Liver (tissue), 3 donors: ENCODE measurements around the gene PDCD1.
"Not testable (repeated sequence)": the region's sequence is repeated elsewhere in the genome, so short reads cannot be mapped to it uniquely, and the experiment has no call there.

ENCODE experiments used
- EGR1 ChIP-seq, 2 donors: IDR thresholded peaks; 2 replicates each; pipeline ENCODE4 v1.6.1; 2016 to 2018; ENCODE audit warnings: antibody characterized with exemption in 2 of 2, low read depth in 2 of 2
- GABPA ChIP-seq, 2 donors: IDR thresholded peaks in 1 of 2; conservative IDR thresholded peaks in 1 of 2; 2 replicates each; pipeline ENCODE4 v1.6.1; 2016; ENCODE audit warnings: antibody characterized with exemption in 2 of 2, mild to moderate bottlenecking in 1 of 2, moderate library complexity in 1 of 2
- JUND ChIP-seq, 2 donors: IDR thresholded peaks; 2 replicates each; pipeline ENCODE4 v1.6.1; 2016; ENCODE audit warnings: antibody characterized with exemption in 2 of 2
- NR2F2 ChIP-seq: IDR thresholded peaks from 2 replicates; pipeline ENCODE4 v1.6.1; 2016; ENCODE audit warnings: antibody characterized with exemption
- RAD21 ChIP-seq, 2 donors: IDR thresholded peaks; 2 replicates each; pipeline ENCODE4 v1.6.1; 2016; ENCODE audit warnings: antibody characterized with exemption in 2 of 2, mild to moderate bottlenecking in 2 of 2
- RXRA ChIP-seq, 2 donors: IDR thresholded peaks; 2 replicates each; pipeline ENCODE4 v1.6.1; 2017 to 2018; ENCODE audit warnings: antibody characterized with exemption in 2 of 2, mild to moderate bottlenecking in 1 of 2
- SP1 ChIP-seq: IDR thresholded peaks from 2 replicates; pipeline ENCODE4 v1.6.1; 2018; ENCODE audit warnings: antibody characterized with exemption, mild to moderate bottlenecking
- TAF1 ChIP-seq: conservative IDR thresholded peaks from 2 replicates; pipeline ENCODE4 v1.6.1; 2016; ENCODE audit warnings: antibody characterized with exemption, mild to moderate bottlenecking
- YY1 ChIP-seq: IDR thresholded peaks from 2 replicates; pipeline ENCODE4 v1.6.1; 2016; ENCODE audit warnings: antibody characterized with exemption, mild to moderate bottlenecking
- TF ChIP-seq, protein P1 (sequence below): fragments of 150-350 bp; IDR thresholded peaks from 2 replicates; pipeline ENCODE4 v1.5.1; 2017; ENCODE audit warnings: improper control_type of control experiment, low read depth, low read length; ENCODE audit not compliant: missing input control
- TF ChIP-seq, protein P2 (sequence below): IDR thresholded peaks from 2 replicates; pipeline ENCODE4 v1.6.1; 2016; ENCODE audit warnings: antibody characterized with exemption
- TF ChIP-seq, protein P3 (sequence below): IDR thresholded peaks from 2 replicates; pipeline ENCODE4 v1.6.1; 2016; ENCODE audit warnings: antibody characterized with exemption
- donor health status: healthy.
- donor health status: healthy.

DNA sequence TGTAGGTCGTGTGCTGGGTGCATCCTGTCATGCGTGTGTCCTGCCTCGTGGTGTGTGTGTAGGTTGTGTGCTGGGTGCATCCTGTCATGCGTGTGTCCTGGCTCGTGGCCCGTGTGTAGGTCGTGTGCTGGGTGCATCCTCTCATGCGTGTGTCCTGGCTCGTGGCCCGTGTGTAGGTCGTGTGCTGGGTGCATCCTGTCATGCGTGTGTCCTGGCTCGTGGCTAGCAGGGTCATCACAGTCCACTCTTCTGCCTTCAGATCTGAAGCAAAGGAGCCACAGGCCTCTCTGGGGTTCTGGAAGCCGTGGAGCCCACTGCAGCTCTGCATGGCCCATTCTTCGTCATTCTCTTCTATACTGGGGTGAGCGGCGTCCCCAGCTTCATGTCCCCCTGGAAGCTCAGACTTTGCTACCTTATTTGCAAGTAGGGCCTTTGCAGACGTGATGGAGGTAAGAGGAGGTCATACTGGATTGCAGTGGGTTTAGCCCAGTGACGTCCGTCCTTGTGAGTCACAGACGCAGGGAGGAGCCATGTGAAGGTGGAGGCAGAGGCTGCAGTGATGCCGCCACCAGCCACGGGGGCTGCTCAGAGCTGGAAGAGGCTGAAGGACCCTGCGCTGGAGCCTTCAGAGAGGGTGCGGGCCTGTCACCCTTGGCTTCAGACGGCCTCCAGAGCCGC lies 38.6 kb downstream of the PDCD1 start:
- not testable (repeated sequence) for TF ChIP-seq NR2F2; YY1; GABPA (IDR thresholded peaks at IDR 0.05 in 1 of 2, conservative IDR thresholded peaks at IDR 0.05 in 1 of 2); RAD21 (IDR thresholded peaks at IDR 0.05); SP1; RXRA (IDR thresholded peaks at IDR 0.05); EGR1 (IDR thresholded peaks at IDR 0.05; ENCODE audit: low read depth in 2 of 2); TAF1; JUND (IDR thresholded peaks at IDR 0.05)
- TF ChIP-seq, protein P1, sequence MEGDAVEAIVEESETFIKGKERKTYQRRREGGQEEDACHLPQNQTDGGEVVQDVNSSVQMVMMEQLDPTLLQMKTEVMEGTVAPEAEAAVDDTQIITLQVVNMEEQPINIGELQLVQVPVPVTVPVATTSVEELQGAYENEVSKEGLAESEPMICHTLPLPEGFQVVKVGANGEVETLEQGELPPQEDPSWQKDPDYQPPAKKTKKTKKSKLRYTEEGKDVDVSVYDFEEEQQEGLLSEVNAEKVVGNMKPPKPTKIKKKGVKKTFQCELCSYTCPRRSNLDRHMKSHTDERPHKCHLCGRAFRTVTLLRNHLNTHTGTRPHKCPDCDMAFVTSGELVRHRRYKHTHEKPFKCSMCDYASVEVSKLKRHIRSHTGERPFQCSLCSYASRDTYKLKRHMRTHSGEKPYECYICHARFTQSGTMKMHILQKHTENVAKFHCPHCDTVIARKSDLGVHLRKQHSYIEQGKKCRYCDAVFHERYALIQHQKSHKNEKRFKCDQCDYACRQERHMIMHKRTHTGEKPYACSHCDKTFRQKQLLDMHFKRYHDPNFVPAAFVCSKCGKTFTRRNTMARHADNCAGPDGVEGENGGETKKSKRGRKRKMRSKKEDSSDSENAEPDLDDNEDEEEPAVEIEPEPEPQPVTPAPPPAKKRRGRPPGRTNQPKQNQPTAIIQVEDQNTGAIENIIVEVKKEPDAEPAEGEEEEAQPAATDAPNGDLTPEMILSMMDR, result not testable (repeated sequence)
- TF ChIP-seq, protein P2, sequence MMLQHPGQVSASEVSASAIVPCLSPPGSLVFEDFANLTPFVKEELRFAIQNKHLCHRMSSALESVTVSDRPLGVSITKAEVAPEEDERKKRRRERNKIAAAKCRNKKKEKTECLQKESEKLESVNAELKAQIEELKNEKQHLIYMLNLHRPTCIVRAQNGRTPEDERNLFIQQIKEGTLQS, result not testable (repeated sequence)
- TF ChIP-seq, protein P3, sequence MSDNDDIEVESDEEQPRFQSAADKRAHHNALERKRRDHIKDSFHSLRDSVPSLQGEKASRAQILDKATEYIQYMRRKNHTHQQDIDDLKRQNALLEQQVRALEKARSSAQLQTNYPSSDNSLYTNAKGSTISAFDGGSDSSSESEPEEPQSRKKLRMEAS, result not testable (repeated sequence)
